HFFc6 (cell line): ENCODE data around the gene LORICRIN. TPM values are rescaled to one million over a fixed set of nuclear protein-coding genes. Genes with fewer than 3 reads are reported as not detected.
A peak's percentile ranks its signal among the peaks of the same experiment; 100 is the strongest.

ENCODE experiments used
- DNase-seq: peaks from one replicate; pipeline ENCODE4 v3.0.0-alpha.2; 2018
- H3K27ac Mint-ChIP-seq: 2 replicates; pipeline ENCODE4 v1.8.0; 2020; ENCODE audit warnings: mild to moderate bottlenecking, mixed read lengths
- H3K27me3 Mint-ChIP-seq: 2 replicates; pipeline ENCODE4 v1.8.0; 2021; ENCODE audit warnings: mild to moderate bottlenecking, moderate library complexity, mixed read lengths; ENCODE audit not compliant: insufficient read depth
- H3K36me3 Mint-ChIP-seq: 2 replicates; pipeline ENCODE4 v1.8.0; 2021; ENCODE audit warnings: low read depth, mixed read lengths
- H3K4me1 Mint-ChIP-seq: 2 replicates; pipeline ENCODE4 v1.8.0; 2020; ENCODE audit warnings: low read depth, mixed read lengths
- H3K4me3 Mint-ChIP-seq: 2 replicates; pipeline ENCODE4 v1.8.0; 2020; ENCODE audit warnings: mild to moderate bottlenecking, moderate library complexity, mixed read lengths
- H3K9me3 Mint-ChIP-seq: 2 replicates; pipeline ENCODE4 v1.8.0; 2020; ENCODE audit warnings: mild to moderate bottlenecking, mixed read lengths
- CTCF ChIP-seq: fragments of 200-600 bp; sonication (generic); IDR thresholded peaks from 2 replicates; pipeline ENCODE4 v1.5.0; 2021; ENCODE audit warnings: antibody characterized with exemption, mild to moderate bottlenecking
- total RNA-seq, 6 experiments: library from RNA; stranded (reverse); fragmentation: NEBNext Ultra II Directional; extraction: Animal tissue kit (Norgen Biotek cat#: 25700); gene quantifications; 2 replicates in 1 of 6; 3 replicates in 5 of 6; pipeline ENCODE4 v1.2.3, GENCODE V29; 2021

Gene LORICRIN
- total RNA-seq, 6 experiments from 2014 or later: not detected

GRCh38 chr1:153253076-153253475, 6.4 kb upstream of the LORICRIN start:
- DNase-seq: no peak
- Mint-ChIP-seq H3K36me3 (no peaks in the 10 kb centered on the region), H3K4me3 (no peak overlapping the region), H3K4me1 (no peaks in the 10 kb centered on the region), H3K27me3 (peaks cover 2% of the 10 kb centered on the region), H3K9me3 (no peaks in the 10 kb centered on the region), H3K27ac (no peak overlapping the region)
- no peak for TF ChIP-seq CTCF

GRCh38 chr1:153253693-153254092, 5.8 kb upstream of the LORICRIN start:
- H3K4me3 Mint-ChIP-seq: no peak overlapping the region
- no peaks in the 10 kb centered on the region for H3K9me3 Mint-ChIP-seq
- H3K27ac Mint-ChIP-seq: no peak overlapping the region
- H3K4me1 Mint-ChIP-seq: no peaks in the 10 kb centered on the region
- no peak for TF ChIP-seq CTCF
- H3K36me3 Mint-ChIP-seq: no peaks in the 10 kb centered on the region
- peaks cover 2% of the 10 kb centered on the region for H3K27me3 Mint-ChIP-seq
- no peak for DNase-seq

- Mint-ChIP-seq H3K36me3 (no peaks in the 10 kb centered on the region), H3K27me3 (peaks cover 32% of the 10 kb centered on the region), H3K4me1 (no peaks in the 10 kb centered on the region), H3K9me3 (no peaks in the 10 kb centered on the region), H3K4me3 (no peak overlapping the region), H3K27ac (no peak overlapping the region)
- no peak for DNase-seq
- TF ChIP-seq CTCF: no peak
Measured at GRCh38 chr1:153260585-153261280, 1.2 kb downstream of the LORICRIN start.

GRCh38 chr1:153261281-153262069, 2.0 kb downstream of the LORICRIN start:
- H3K9me3 Mint-ChIP-seq: no peaks in the 10 kb centered on the region
- no peak for TF ChIP-seq CTCF
- H3K4me1 Mint-ChIP-seq: no peaks in the 10 kb centered on the region
- no peak for DNase-seq
- peak overlapping the region; percentile 4; the same call in 1 of the 2 replicates for H3K4me3 Mint-ChIP-seq
- H3K36me3 Mint-ChIP-seq: no peaks in the 10 kb centered on the region
- H3K27me3 Mint-ChIP-seq: peaks cover 34% of the 10 kb centered on the region
- no peak overlapping the region for H3K27ac Mint-ChIP-seq

- Mint-ChIP-seq H3K4me3 (peak overlapping the region; percentile 4; the same call in 1 of the 2 replicates), H3K27ac (no peak overlapping the region), H3K27me3 (peaks cover 34% of the 10 kb centered on the region), H3K4me1 (no peaks in the 10 kb centered on the region), H3K36me3 (no peaks in the 10 kb centered on the region), H3K9me3 (no peaks in the 10 kb centered on the region)
- TF ChIP-seq CTCF: no peak
- no peak for DNase-seq
Measured at GRCh38 chr1:153262070-153262366, 2.5 kb downstream of the LORICRIN start.
